ENCODE results near the gene CAPZA2.
"Not testable (repeated sequence)": the region's sequence is repeated elsewhere in the genome, so short reads cannot be mapped to it uniquely, and the experiment has no call there.

Gene CAPZA2

GRCh38 chr7:116862234-116862950, at the start of gene CAPZA2:
CAPZA2 (plus strand) TSS chr7:116862587; CDS start chr7:116862612, 25 bp downstream.
- peak; percentile 79 for DNase-seq (ENCODE audit: insufficient read length, low spot score)
- FAIRE-seq = no peak
- no peak for TF ChIP-seq CTCF (IDR thresholded peaks at IDR 0.05; ENCODE audit: insufficient read depth, missing control alignments)

GRCh38 chr7:116812860-116813259, 49.5 kb upstream of the CAPZA2 start:
- no peak for FAIRE-seq
- DNase-seq (ENCODE audit: insufficient read length, low spot score) = no peak
- TF ChIP-seq CTCF (IDR thresholded peaks at IDR 0.05; ENCODE audit: insufficient read depth, missing control alignments) = no peak

- FAIRE-seq; DNase-seq (ENCODE audit: insufficient read length, low spot score): not testable (repeated sequence)
Measured at GRCh38 chr7:116813371-116813770, 49.0 kb upstream of the CAPZA2 start.

- no peak for TF ChIP-seq CTCF (IDR thresholded peaks at IDR 0.05; ENCODE audit: insufficient read depth, missing control alignments)
- FAIRE-seq (no peak), DNase-seq (ENCODE audit: insufficient read length, low spot score) (no peak)
Measured at GRCh38 chr7:116815041-116815440, 47.3 kb upstream of the CAPZA2 start.

GRCh38 chr7:116820149-116820548, 42.2 kb upstream of the CAPZA2 start:
- TF ChIP-seq CTCF (IDR thresholded peaks at IDR 0.05; ENCODE audit: insufficient read depth, missing control alignments) = no peak
- no peak for DNase-seq (ENCODE audit: insufficient read length, low spot score)
- FAIRE-seq = no peak

- DNase-seq (ENCODE audit: insufficient read length, low spot score); FAIRE-seq: not testable (repeated sequence)
Measured at GRCh38 chr7:116821647-116822046, 40.7 kb upstream of the CAPZA2 start.

GRCh38 chr7:116824449-116824848, 37.9 kb upstream of the CAPZA2 start:
- no peak for TF ChIP-seq CTCF (IDR thresholded peaks at IDR 0.05; ENCODE audit: insufficient read depth, missing control alignments)
- DNase-seq (ENCODE audit: insufficient read length, low spot score) = no peak
- FAIRE-seq = no peak

- TF ChIP-seq CTCF (IDR thresholded peaks at IDR 0.05; ENCODE audit: insufficient read depth, missing control alignments) = no peak
- FAIRE-seq (no peak), DNase-seq (ENCODE audit: insufficient read length, low spot score) (no peak)
Measured at GRCh38 chr7:116828281-116828680, 34.1 kb upstream of the CAPZA2 start.

Measured in D721Med (cell line).